Endothelial cell of hepatic sinusoid (primary cell): ENCODE data around the gene FGF22.
"Not testable (repeated sequence)": the region's sequence is repeated elsewhere in the genome, so short reads cannot be mapped to it uniquely, and the experiment has no call there.

ENCODE experiments used
- in situ Hi-C: cut with HindIII; loops from 2 replicates; pipeline ENCODE4 v1.10.0; 2017; ENCODE audit warnings: low sequenced_read_pairs

FGF22 gene

GRCh38 chr19:639253-640160, at the start of gene FGF22:
TSS of gene FGF22 (plus strand) at chr19:639879. CDS start at chr19:639926, 47 bp downstream.
- in situ Hi-C loops, result no loop called here

- in situ Hi-C loops, result no loop called here
Measured at GRCh38 chr19:590396-590745, 49.3 kb upstream of the FGF22 start.

GRCh38 chr19:590750-591098, 49.0 kb upstream of the FGF22 start:
- in situ Hi-C loops, result no loop called here

- in situ Hi-C loops, result no loop called here
Measured at GRCh38 chr19:591099-591958, 48.4 kb upstream of the FGF22 start.

- in situ Hi-C loops, result no loop called here
Measured at GRCh38 chr19:592101-592500, 47.6 kb upstream of the FGF22 start.

GRCh38 chr19:593055-593454, 46.6 kb upstream of the FGF22 start:
- in situ Hi-C loops, result no loop called here

GRCh38 chr19:593505-593904, 46.2 kb upstream of the FGF22 start:
- in situ Hi-C loops, result no loop called here

- in situ Hi-C loops, result no loop called here
Measured at GRCh38 chr19:594265-594870, 45.3 kb upstream of the FGF22 start.

GRCh38 chr19:595326-596262, 44.1 kb upstream of the FGF22 start:
- in situ Hi-C loops, result no loop called here

- in situ Hi-C loops, result no loop called here
Measured at GRCh38 chr19:596263-596655, 43.4 kb upstream of the FGF22 start.

- in situ Hi-C loops, result no loop called here
Measured at GRCh38 chr19:597406-598315, 42.0 kb upstream of the FGF22 start.

- in situ Hi-C loops, result no loop called here
Measured at GRCh38 chr19:601310-601709, 38.4 kb upstream of the FGF22 start.

GRCh38 chr19:601790-602189, 37.9 kb upstream of the FGF22 start:
- in situ Hi-C loops, result no loop called here

GRCh38 chr19:602391-603301, 37.0 kb upstream of the FGF22 start:
- in situ Hi-C loops, result no loop called here

GRCh38 chr19:603302-603639, 36.4 kb upstream of the FGF22 start:
- in situ Hi-C loops, result not testable (repeated sequence)

GRCh38 chr19:603779-604178, 35.9 kb upstream of the FGF22 start:
- in situ Hi-C loops, result not testable (repeated sequence)

- in situ Hi-C loops, result no loop called here
Measured at GRCh38 chr19:604355-604754, 35.3 kb upstream of the FGF22 start.
